Measurements from ENCODE around the gene ZEB1. TPM values are rescaled to one million over a fixed set of nuclear protein-coding genes. Genes with fewer than 3 reads are reported as not detected.

The ZEB1 gene
- total RNA-seq, 4 donors from 2014 or later = 64.3 to 113 (median 96.7) TPM

DNA sequence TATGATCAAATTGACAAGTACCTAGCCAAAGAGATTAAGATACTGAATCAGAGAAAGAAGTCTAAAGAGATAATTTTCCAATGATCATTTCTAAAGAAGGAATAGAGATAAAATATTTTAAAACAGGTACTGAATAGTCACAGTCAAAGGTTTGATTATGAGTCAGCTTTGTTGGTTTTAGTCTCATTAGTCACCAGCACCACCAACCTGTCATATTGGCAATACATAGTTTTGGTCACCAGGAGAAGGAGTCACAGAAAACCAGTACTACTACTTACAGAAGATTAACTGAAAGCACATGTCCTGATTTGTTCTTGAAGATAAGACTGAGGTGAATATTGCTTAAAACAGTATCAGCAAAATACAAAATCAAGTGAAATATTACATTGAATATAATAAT is 34.6 kb downstream of the ZEB1 start:
- TF ChIP-seq, protein P1, sequence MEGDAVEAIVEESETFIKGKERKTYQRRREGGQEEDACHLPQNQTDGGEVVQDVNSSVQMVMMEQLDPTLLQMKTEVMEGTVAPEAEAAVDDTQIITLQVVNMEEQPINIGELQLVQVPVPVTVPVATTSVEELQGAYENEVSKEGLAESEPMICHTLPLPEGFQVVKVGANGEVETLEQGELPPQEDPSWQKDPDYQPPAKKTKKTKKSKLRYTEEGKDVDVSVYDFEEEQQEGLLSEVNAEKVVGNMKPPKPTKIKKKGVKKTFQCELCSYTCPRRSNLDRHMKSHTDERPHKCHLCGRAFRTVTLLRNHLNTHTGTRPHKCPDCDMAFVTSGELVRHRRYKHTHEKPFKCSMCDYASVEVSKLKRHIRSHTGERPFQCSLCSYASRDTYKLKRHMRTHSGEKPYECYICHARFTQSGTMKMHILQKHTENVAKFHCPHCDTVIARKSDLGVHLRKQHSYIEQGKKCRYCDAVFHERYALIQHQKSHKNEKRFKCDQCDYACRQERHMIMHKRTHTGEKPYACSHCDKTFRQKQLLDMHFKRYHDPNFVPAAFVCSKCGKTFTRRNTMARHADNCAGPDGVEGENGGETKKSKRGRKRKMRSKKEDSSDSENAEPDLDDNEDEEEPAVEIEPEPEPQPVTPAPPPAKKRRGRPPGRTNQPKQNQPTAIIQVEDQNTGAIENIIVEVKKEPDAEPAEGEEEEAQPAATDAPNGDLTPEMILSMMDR (IDR thresholded peaks at IDR 0.05; ENCODE audit: low read depth) = no peak

DNA sequence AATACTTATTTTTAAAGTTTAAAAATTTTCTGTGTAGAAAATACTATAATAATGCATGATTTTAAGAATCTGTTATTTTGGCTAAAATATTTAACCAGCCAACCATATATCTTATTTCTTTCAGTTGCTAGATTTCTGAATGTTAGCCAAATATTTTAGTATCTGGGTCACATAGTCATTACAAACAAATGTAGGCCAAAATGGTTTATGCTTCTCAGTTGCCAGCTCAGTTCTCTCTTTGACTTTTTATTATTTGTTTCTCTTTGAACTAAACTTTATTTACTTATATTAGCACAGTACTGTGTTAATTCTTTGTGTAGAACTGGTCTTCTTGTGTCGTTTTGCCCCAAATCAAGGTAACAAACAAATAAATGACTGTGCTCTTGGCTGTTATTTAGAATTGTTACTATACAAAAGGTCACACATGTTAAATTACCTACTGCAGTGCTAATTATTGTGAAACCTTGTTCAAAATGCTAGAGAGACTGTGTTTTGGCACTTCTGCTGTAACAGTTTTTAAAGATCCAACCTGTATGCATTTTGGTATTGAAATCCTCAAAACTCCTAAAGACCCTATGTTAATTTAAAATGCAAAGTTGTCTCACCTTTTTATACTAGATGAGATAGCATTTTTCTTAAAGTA is 39.8 kb downstream of the ZEB1 start:
- TF ChIP-seq, protein P1 (IDR thresholded peaks at IDR 0.05; ENCODE audit: low read depth) = no peak

DNA sequence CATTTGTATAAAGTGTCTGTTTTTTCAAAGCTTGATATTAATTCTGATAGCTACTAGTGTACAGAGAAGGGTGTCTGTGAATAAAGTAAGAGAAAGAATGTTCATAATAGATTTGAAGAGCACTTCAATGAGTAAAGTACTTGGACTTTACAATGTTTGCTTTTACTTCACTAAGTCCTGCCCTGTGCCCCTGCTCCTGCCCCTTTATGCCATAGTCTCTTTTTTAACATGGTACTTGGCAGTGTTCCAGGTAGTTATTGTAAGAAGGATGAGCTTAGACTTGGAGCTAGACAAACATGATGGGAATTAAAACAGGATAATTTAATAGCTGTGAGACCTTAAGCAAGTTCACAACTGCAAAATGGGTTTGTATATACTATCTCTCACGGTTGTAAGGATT is 41.0 kb downstream of the ZEB1 start:
- TF ChIP-seq, protein P1 (IDR thresholded peaks at IDR 0.05; ENCODE audit: low read depth) = no peak

DNA sequence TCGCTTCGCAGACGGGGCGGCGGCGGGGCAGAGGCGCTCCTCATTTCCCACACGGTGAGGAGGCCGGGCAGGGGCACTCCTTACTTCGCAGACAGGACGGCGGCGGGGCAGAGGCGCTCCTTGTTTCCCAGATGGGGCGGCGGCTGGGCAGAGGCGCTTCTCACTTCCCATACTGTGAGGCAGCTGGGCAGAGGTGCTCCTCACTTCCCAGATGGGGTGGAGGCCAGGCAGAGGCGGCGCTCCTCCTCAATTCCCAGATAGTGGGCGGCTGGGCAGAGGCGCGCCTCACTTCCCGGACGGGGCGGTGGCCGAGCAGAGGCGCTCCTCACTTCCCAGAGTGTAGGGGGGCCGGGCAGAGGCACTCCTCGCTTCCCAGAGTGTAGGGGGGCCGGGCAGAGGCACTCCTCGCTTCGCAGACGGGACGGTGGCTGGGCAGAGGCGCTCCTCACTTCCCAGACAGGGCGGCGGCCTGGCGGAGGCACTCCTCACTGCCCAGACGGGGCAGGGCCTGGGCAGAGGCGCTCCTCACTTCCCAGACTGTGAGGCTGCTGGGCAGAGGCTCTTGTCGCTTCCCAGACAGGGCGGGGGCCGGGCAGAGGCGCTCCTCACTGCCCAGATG is 43.1 kb downstream of the ZEB1 start:
- TF ChIP-seq, protein P1 (IDR thresholded peaks at IDR 0.05; ENCODE audit: low read depth) = no peak

DNA sequence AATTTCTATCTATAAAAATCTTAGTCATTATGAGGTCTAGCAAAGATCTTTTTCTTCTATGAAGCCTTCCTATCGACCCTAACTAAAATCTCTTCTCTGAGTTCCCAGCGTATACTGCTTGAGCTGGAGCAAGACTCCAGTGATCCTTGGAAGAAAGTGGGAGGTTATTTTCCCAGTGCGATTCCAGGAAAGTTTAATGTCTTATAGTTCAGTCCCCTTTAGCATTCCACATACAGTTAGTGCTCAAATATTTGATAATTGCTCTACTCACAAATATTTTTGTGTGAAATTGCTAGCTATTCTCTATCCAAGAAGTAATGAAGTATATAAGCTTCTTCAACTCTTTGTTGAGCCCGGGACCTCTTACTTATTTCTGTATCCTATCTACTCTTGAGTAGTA is 47.7 kb downstream of the ZEB1 start:
- TF ChIP-seq, protein P1 (IDR thresholded peaks at IDR 0.05; ENCODE audit: low read depth) = no peak

DNA sequence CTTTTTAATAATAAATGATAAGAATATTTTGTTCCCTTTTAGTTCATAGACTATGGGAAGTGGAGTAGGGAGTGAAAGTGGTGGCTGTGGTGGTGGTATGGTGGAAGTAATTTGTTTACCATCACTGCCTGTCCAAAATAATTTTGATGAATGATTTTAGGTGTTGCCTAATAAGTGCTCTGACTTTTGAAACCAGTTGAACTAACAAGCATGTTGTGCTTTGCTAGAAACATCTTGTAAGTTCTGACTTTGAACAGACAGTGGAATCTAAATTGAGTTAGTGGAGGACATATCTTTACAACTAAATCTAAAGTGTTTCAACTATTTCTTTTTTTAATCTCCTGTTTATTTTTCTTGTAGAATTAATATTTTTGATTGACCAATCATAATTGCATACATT is 49.7 kb downstream of the ZEB1 start:
- TF ChIP-seq, protein P1 (IDR thresholded peaks at IDR 0.05; ENCODE audit: low read depth) = no peak

DNA sequence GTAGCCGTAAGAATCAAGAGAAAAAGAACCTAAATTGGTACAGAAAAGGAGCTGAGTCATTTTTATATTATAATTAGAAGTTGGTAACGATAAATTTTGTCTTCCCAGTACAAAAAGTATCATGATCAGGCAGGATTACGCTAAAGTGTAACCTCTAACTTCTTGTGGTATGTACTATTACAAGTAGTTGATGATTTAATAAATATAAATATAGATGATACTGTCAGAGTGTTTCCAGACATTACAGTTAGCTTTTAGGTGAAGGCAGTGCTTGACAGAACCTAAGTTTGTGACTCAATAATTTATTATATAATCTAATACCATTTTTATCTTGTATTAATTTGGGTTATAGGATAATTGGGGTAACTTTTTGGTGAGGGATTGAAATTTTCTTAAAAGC is 53.4 kb downstream of the ZEB1 start:
- TF ChIP-seq, protein P1 (IDR thresholded peaks at IDR 0.05; ENCODE audit: low read depth) = no peak

Data from subcutaneous adipose tissue (tissue), 4 donors.